ENCODE data around the gene THUMPD2. TPM values are rescaled to one million over a fixed set of nuclear protein-coding genes. Genes with fewer than 3 reads are reported as not detected.

Gene THUMPD2
- total RNA-seq, 1 donor from 2014 or later, result 19.0 TPM

DNA sequence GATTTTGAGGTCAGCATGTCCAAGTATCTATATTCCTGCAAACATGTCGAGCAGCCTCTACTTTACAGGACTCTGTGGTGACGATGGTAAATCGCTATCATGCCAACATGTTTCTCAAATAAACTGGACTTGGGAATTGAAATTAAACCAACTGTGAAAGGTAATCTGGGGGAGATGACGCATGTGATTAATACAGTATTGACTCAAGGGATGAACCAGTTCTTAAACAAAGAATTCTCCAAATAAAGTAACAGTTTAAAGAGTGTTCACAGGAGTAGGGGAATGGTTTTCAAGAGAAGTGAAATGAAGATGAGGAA lies 54.3 kb downstream of the THUMPD2 start:
- no peaks in the 10 kb centered on the region for H3K9me3 Mint-ChIP-seq
- H3K27ac Mint-ChIP-seq, result no peak overlapping the region
- H3K36me3 Mint-ChIP-seq (ENCODE audit: low read depth), result no peaks in the 10 kb centered on the region
- no peak overlapping the region for H3K4me3 Mint-ChIP-seq (ENCODE audit: low read depth)
- peaks cover 6% of the 10 kb centered on the region for H3K4me1 Mint-ChIP-seq (ENCODE audit: low read depth)
- intact Hi-C loops (cut with micrococcal nuclease), result no loop called here
- no peak for DNase-seq (ENCODE audit: low spot score)
- peaks cover 7% of the 10 kb centered on the region for H3K27me3 Mint-ChIP-seq (ENCODE audit: low read depth)

DNA sequence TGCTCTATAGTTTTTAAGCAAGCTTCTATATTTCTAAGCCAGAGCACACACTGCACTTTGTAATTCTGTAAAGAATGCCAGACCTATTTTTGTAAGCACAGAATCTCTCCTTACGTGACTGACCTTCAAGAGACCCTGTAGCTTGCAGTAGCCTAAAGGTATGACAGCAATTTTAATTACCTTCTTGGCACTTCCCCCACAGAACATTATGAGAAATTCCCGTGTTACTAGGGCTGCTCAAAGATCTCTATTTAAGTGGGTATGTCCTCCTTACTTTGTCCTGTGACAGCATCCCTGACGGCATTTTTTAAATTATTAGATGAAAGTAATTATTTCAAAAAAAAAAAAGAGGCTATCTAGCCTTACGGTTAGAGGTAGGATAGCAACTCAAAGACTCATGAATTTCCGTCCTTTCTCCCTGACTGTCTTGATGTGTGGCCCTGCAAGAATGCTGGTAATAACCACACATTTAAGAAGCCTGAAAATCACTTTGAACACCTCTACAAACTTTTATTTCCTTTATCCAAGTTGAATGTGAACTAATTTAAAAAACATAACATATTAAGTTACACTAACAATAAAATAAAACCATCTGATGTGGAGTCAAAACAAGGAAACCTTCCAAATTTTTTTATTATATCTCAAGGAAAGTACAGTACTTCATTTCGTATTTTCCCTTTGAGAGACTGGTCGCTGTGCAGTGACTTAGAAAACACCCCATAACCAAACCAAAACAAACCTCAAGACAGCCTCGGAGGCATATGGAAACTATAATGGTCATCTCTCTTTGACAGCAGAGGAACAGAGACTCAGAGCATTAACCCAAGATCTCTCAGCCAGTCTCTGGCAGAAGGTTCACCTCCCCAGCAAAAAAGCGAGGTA lies 54.9 kb downstream of the THUMPD2 start:
- Mint-ChIP-seq H3K4me3 (ENCODE audit: low read depth) (no peak overlapping the region), H3K9me3 (no peaks in the 10 kb centered on the region), H3K4me1 (ENCODE audit: low read depth) (peaks cover 6% of the 10 kb centered on the region), H3K36me3 (ENCODE audit: low read depth) (no peaks in the 10 kb centered on the region), H3K27ac (no peak overlapping the region), H3K27me3 (ENCODE audit: low read depth) (peaks cover 8% of the 10 kb centered on the region)
- intact Hi-C loops (cut with micrococcal nuclease), result no loop called here
- no peak for DNase-seq (ENCODE audit: low spot score)

DNA sequence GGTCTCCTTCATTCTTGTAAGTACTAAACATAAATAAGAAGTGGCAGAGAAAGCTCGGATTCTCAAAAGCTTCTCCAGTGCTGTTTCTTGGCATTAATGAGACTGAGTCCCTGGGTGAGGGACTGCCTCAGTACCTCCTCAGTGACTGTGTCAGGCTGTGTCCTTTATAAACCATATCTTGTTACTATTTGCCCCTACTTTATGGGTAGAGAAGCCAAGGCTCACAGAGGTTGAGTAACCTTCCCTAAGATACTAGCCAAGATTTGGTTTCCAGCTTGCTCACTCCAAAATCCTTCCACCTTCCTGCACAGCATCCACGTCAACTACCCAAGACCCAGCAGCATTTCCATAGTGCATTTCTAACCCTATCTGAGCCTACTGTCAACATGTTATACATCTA lies 55.6 kb downstream of the THUMPD2 start:
- Mint-ChIP-seq H3K4me3 (ENCODE audit: low read depth) (no peak overlapping the region), H3K36me3 (ENCODE audit: low read depth) (no peaks in the 10 kb centered on the region), H3K4me1 (ENCODE audit: low read depth) (peaks cover 3% of the 10 kb centered on the region), H3K27ac (no peak overlapping the region), H3K9me3 (no peaks in the 10 kb centered on the region), H3K27me3 (ENCODE audit: low read depth) (peaks cover 13% of the 10 kb centered on the region)
- DNase-seq (ENCODE audit: low spot score), result no peak
- intact Hi-C loops (cut with micrococcal nuclease), result no loop called here

- Mint-ChIP-seq H3K4me1 (ENCODE audit: low read depth) (peaks cover under 1% of the 10 kb centered on the region), H3K36me3 (ENCODE audit: low read depth) (no peaks in the 10 kb centered on the region), H3K27ac (no peak overlapping the region), H3K27me3 (ENCODE audit: low read depth) (peaks cover 15% of the 10 kb centered on the region), H3K9me3 (no peaks in the 10 kb centered on the region), H3K4me3 (ENCODE audit: low read depth) (no peak overlapping the region)
- intact Hi-C loops (cut with micrococcal nuclease), result no loop called here
- no peak for DNase-seq (ENCODE audit: low spot score)
These were observed 58.1 kb downstream of the THUMPD2 start for GRCh38 chr2:39720970-39721369.

GRCh38 chr2:39719317-39719716 lies 59.7 kb downstream of the THUMPD2 start:
- Mint-ChIP-seq H3K36me3 (ENCODE audit: low read depth) (no peaks in the 10 kb centered on the region), H3K9me3 (no peaks in the 10 kb centered on the region), H3K4me3 (ENCODE audit: low read depth) (no peak overlapping the region), H3K27ac (no peak overlapping the region), H3K27me3 (ENCODE audit: low read depth) (peaks cover 24% of the 10 kb centered on the region), H3K4me1 (ENCODE audit: low read depth) (no peaks in the 10 kb centered on the region)
- no peak for DNase-seq (ENCODE audit: low spot score)
- intact Hi-C loops (cut with micrococcal nuclease), result no loop called here

GRCh38 chr2:39718483-39718882 lies 60.6 kb downstream of the THUMPD2 start:
- intact Hi-C loops (cut with micrococcal nuclease), result no loop called here
- no peak overlapping the region for H3K4me3 Mint-ChIP-seq (ENCODE audit: low read depth)
- H3K27ac Mint-ChIP-seq, result no peak overlapping the region
- no peaks in the 10 kb centered on the region for H3K9me3 Mint-ChIP-seq
- H3K4me1 Mint-ChIP-seq (ENCODE audit: low read depth), result no peaks in the 10 kb centered on the region
- DNase-seq (ENCODE audit: low spot score), result no peak
- H3K36me3 Mint-ChIP-seq (ENCODE audit: low read depth), result no peaks in the 10 kb centered on the region
- H3K27me3 Mint-ChIP-seq (ENCODE audit: low read depth), result peaks cover 28% of the 10 kb centered on the region

GRCh38 chr2:39717067-39717466 lies 62.0 kb downstream of the THUMPD2 start:
- Mint-ChIP-seq H3K36me3 (ENCODE audit: low read depth) (no peaks in the 10 kb centered on the region), H3K27ac (no peak overlapping the region), H3K27me3 (ENCODE audit: low read depth) (peaks cover 33% of the 10 kb centered on the region), H3K9me3 (no peaks in the 10 kb centered on the region), H3K4me3 (ENCODE audit: low read depth) (no peak overlapping the region), H3K4me1 (ENCODE audit: low read depth) (no peaks in the 10 kb centered on the region)
- no peak for DNase-seq (ENCODE audit: low spot score)
- intact Hi-C loops (cut with micrococcal nuclease), result no loop called here

DNA sequence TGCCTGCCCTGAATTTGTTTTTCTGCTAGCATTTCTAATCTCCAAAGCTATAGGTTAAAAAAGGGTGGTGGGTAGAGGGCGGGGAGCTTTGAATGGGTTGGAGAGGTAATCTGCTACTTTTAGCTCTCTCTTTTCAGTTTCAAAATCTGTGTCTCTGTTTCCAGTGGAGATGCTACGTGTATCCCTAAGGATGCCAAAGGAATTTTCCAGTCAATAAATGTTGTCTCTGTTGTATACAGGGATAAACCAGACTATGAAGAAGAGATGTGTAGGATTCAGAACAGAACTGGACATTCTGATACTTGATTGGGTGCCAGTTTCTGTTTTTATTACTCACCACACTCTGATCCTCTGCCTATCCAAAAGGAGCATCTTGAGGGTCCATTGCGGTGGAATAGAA lies 63.2 kb downstream of the THUMPD2 start:
- no peak overlapping the region for H3K4me3 Mint-ChIP-seq (ENCODE audit: low read depth)
- no peak overlapping the region for H3K27ac Mint-ChIP-seq
- no peaks in the 10 kb centered on the region for H3K9me3 Mint-ChIP-seq
- DNase-seq (ENCODE audit: low spot score), result no peak
- intact Hi-C loops (cut with micrococcal nuclease), result no loop called here
- H3K27me3 Mint-ChIP-seq (ENCODE audit: low read depth), result peaks cover 34% of the 10 kb centered on the region
- no peaks in the 10 kb centered on the region for H3K4me1 Mint-ChIP-seq (ENCODE audit: low read depth)
- no peaks in the 10 kb centered on the region for H3K36me3 Mint-ChIP-seq (ENCODE audit: low read depth)

DNA sequence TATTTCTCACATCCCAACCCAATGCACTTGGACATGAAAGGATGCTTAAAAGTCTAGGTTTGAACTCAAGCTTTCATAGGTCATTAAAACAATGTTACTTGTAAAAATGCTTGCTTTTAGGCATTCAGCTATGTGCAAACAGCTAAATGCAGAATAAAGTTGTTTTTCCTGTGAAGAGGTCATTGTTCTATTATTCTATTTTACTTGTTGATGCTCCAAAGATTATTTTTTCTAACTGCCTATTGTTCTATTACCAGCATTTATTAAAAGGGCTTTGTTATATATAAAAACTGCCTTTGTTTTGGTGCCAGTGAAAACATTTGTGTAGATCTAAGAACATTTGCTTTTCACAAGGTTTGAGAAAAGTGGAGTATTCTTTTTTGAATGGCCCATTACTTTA lies 64.0 kb downstream of the THUMPD2 start:
- Mint-ChIP-seq H3K4me1 (ENCODE audit: low read depth) (no peaks in the 10 kb centered on the region), H3K27ac (no peak overlapping the region), H3K9me3 (no peaks in the 10 kb centered on the region), H3K27me3 (ENCODE audit: low read depth) (peaks cover 30% of the 10 kb centered on the region), H3K36me3 (ENCODE audit: low read depth) (no peaks in the 10 kb centered on the region), H3K4me3 (ENCODE audit: low read depth) (no peak overlapping the region)
- intact Hi-C loops (cut with micrococcal nuclease), result no loop called here
- no peak for DNase-seq (ENCODE audit: low spot score)

DNA sequence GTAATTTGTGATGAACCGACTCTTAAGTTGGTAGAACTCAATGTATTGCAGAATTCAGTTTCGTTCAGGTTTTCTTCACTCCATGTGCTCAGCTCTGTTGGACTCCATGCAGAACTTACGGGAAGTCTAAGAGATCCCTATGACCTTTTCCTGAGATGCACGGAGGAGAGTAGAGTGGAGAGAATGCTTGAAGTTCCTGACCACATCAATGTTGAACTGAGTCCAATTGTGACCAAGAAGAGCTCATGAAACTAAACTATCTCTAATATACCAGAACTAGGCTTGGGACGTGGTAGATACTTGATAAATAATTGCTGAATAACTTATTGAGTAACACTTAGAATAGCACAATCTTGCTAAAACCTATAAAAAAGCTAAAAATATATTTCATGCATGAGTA lies 66.1 kb downstream of the THUMPD2 start:
- intact Hi-C loops (cut with micrococcal nuclease), result no loop called here
- Mint-ChIP-seq H3K27me3 (ENCODE audit: low read depth) (peaks cover 27% of the 10 kb centered on the region), H3K27ac (no peak overlapping the region), H3K9me3 (no peaks in the 10 kb centered on the region), H3K4me3 (ENCODE audit: low read depth) (no peak overlapping the region), H3K36me3 (ENCODE audit: low read depth) (no peaks in the 10 kb centered on the region), H3K4me1 (ENCODE audit: low read depth) (no peaks in the 10 kb centered on the region)
- no peak for DNase-seq (ENCODE audit: low spot score)

GRCh38 chr2:39710807-39711206 lies 68.3 kb downstream of the THUMPD2 start:
- H3K9me3 Mint-ChIP-seq, result no peaks in the 10 kb centered on the region
- H3K36me3 Mint-ChIP-seq (ENCODE audit: low read depth), result no peaks in the 10 kb centered on the region
- H3K27me3 Mint-ChIP-seq (ENCODE audit: low read depth), result peaks cover 29% of the 10 kb centered on the region
- H3K4me3 Mint-ChIP-seq (ENCODE audit: low read depth), result no peak overlapping the region
- H3K4me1 Mint-ChIP-seq (ENCODE audit: low read depth), result no peaks in the 10 kb centered on the region
- H3K27ac Mint-ChIP-seq, result no peak overlapping the region
- DNase-seq (ENCODE audit: low spot score), result no peak
- intact Hi-C loops (cut with micrococcal nuclease), result no loop called here

GRCh38 chr2:39708003-39708402 lies 71.1 kb downstream of the THUMPD2 start:
- Mint-ChIP-seq H3K27ac (no peak overlapping the region), H3K9me3 (no peaks in the 10 kb centered on the region), H3K4me3 (ENCODE audit: low read depth) (no peak overlapping the region), H3K27me3 (ENCODE audit: low read depth) (peaks cover 22% of the 10 kb centered on the region), H3K36me3 (ENCODE audit: low read depth) (no peaks in the 10 kb centered on the region), H3K4me1 (ENCODE audit: low read depth) (no peaks in the 10 kb centered on the region)
- intact Hi-C loops (cut with micrococcal nuclease), result no loop called here
- DNase-seq (ENCODE audit: low spot score), result no peak

- H3K9me3 Mint-ChIP-seq, result peaks cover 5% of the 10 kb centered on the region
- no peaks in the 10 kb centered on the region for H3K4me1 Mint-ChIP-seq (ENCODE audit: low read depth)
- H3K27ac Mint-ChIP-seq, result no peak overlapping the region
- peaks cover 18% of the 10 kb centered on the region for H3K27me3 Mint-ChIP-seq (ENCODE audit: low read depth)
- no peaks in the 10 kb centered on the region for H3K36me3 Mint-ChIP-seq (ENCODE audit: low read depth)
- DNase-seq (ENCODE audit: low spot score), result no peak
- intact Hi-C loops (cut with micrococcal nuclease), result no loop called here
- no peak overlapping the region for H3K4me3 Mint-ChIP-seq (ENCODE audit: low read depth)
These were observed 72.1 kb downstream of the THUMPD2 start for GRCh38 chr2:39706945-39707344.

- Mint-ChIP-seq H3K4me3 (ENCODE audit: low read depth) (no peak overlapping the region), H3K36me3 (ENCODE audit: low read depth) (no peaks in the 10 kb centered on the region), H3K27me3 (ENCODE audit: low read depth) (peaks cover 19% of the 10 kb centered on the region), H3K4me1 (ENCODE audit: low read depth) (no peaks in the 10 kb centered on the region), H3K27ac (no peak overlapping the region), H3K9me3 (peaks cover 11% of the 10 kb centered on the region)
- intact Hi-C loops (cut with micrococcal nuclease), result no loop called here
- DNase-seq (ENCODE audit: low spot score), result no peak
These were observed 72.7 kb downstream of the THUMPD2 start for GRCh38 chr2:39706312-39706711.
